GM23248 (cell line): Measurements from ENCODE around the gene ZFX. TPM values are rescaled to one million over a fixed set of nuclear protein-coding genes. Genes with fewer than 3 reads are reported as not detected.

Experiments used
- DNase-seq: peaks from one replicate; pipeline ENCODE4 v3.0.0-alpha.2; 2015
- H2AFZ ChIP-seq: fragments of 200-600 bp; sonication (generic); 2 replicates; pipeline ENCODE4 v1.6.1; 2016; ENCODE audit warnings: antibody characterized with exemption
- H3F3A ChIP-seq: fragments of 200-600 bp; sonication (generic); 2 replicates; pipeline ENCODE4 v1.6.1; 2016; ENCODE audit warnings: mild to moderate bottlenecking, antibody characterized with exemption, mixed run types; ENCODE audit not compliant: insufficient read depth
- H3K27ac ChIP-seq: fragments of 200-600 bp; sonication (generic); 2 replicates; pipeline ENCODE4 v1.5.1; 2016; ENCODE audit warnings: mild to moderate bottlenecking
- H3K27me3 ChIP-seq: fragments of 200-600 bp; sonication (generic); replicated peaks from 2 replicates; pipeline ENCODE4 v1.6.1; 2016; ENCODE audit warnings: mild to moderate bottlenecking; ENCODE audit not compliant: insufficient read depth
- H3K36me3 ChIP-seq: fragments of 200-600 bp; sonication (generic); 2 replicates; pipeline ENCODE4 v1.6.1; 2016; ENCODE audit warnings: low read depth, mild to moderate bottlenecking
- H3K4me1 ChIP-seq: fragments of 200-600 bp; sonication (generic); 2 replicates; pipeline ENCODE4 v1.6.1; 2016; ENCODE audit warnings: mild to moderate bottlenecking; ENCODE audit not compliant: insufficient read depth
- H3K4me2 ChIP-seq: fragments of 200-600 bp; sonication (generic); one replicate; pipeline ENCODE4 v1.6.1; 2016; ENCODE audit warnings: mild to moderate bottlenecking; ENCODE audit not compliant: unreplicated experiment
- H3K4me3 ChIP-seq: fragments of 200-600 bp; sonication (generic); 2 replicates; pipeline ENCODE4 v1.5.1; 2016; ENCODE audit warnings: mild to moderate bottlenecking
- H3K79me2 ChIP-seq: fragments of 200-600 bp; sonication (generic); 2 replicates; pipeline ENCODE4 v1.6.1; 2016; ENCODE audit warnings: mild to moderate bottlenecking; ENCODE audit not compliant: insufficient read depth
- H3K9ac ChIP-seq: fragments of 200-600 bp; sonication (generic); 2 replicates; pipeline ENCODE4 v1.6.1; 2016; ENCODE audit warnings: mild to moderate bottlenecking
- H3K9me2 ChIP-seq: fragments of 200-600 bp; sonication (generic); 2 replicates; pipeline ENCODE4 v1.6.1; 2016; ENCODE audit warnings: mixed run types, mild to moderate bottlenecking, moderate library complexity; ENCODE audit not compliant: insufficient read depth
- H3K9me3 ChIP-seq: fragments of 200-600 bp; sonication (generic); one replicate; pipeline ENCODE4 v1.6.1; 2017; ENCODE audit warnings: low read depth
- H4K20me1 ChIP-seq: fragments of 200-600 bp; sonication (generic); 2 replicates; pipeline ENCODE4 v1.6.0; 2016; ENCODE audit not compliant: insufficient read depth
- EZH2 ChIP-seq: fragments of 200-600 bp; sonication (generic); IDR thresholded peaks from 2 replicates; pipeline ENCODE4 v1.6.1; 2018; ENCODE audit warnings: antibody characterized with exemption, mild to moderate bottlenecking; ENCODE audit not compliant: insufficient read depth, poor library complexity, severe bottlenecking
- EZH2phosphoT487 ChIP-seq: fragments of 200-600 bp; sonication (generic); IDR thresholded peaks from 2 replicates; pipeline ENCODE4 v1.6.1; 2018; ENCODE audit warnings: antibody characterized with exemption, moderate library complexity, mild to moderate bottlenecking, low read depth; ENCODE audit not compliant: insufficient read depth
- WGBS, 2 experiments: methylation state at CpG; one replicate each; pipeline ENCODE4 v1.1.6; 2015 to 2017; ENCODE audit warnings: low lambda C conversion rate in 2 of 2, low coverage in 1 of 2; ENCODE audit errors: missing lambda C conversion rate in 2 of 2; 5-methylcytosine and 5-hydroxymethylcytosine counted together
- in situ Hi-C: fragments of 300-500 bp; cut with MboI; formaldehyde crosslinking; loops from 2 replicates; pipeline ENCODE4 v1.15.0; 2020
- polyA plus RNA-seq: library from polyadenylated mRNA; unstranded; fragments of >200 nt; fragmentation: Nextera tagmentation; extraction: Ambion mirVana; gene quantifications from 2 replicates; pipeline ENCODE4 v1.2.1, GENCODE V29; 2016
- total RNA-seq: library from RNA; depleted of rRNA; stranded (reverse); fragments of >200 nt; shearing (Covaris generic); gene quantifications from 2 replicates; pipeline ENCODE4 v1.2.3, GENCODE V29; 2014

ZFX gene
- total and polyA plus RNA-seq, 2 experiments from 2014 or later: 19.6 to 24.1 TPM

DNA sequence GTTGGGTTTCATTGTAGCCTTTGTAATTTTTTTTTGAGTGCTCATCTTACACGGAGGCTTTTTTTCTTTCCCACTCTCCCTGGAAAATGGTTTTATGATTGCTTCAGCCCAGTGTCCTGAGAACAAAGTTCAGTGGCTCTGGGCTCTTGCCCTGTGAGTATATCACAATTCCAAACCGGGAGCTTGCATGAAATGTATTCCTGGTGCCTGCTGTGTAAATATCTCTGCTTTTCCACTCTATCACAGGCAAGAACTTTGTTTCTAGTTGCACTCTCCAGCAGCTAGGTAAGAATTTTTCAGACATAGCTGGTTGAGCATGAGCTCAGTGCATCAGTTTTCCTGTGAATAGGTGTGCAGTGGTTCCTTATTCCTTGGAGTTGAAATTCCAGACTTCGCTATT, 103.5 kb downstream of the ZFX start:
- Histone ChIP-seq H3K4me1 (no peaks in the 10 kb centered on the region), H3K9me3 (no peaks in the 10 kb centered on the region), H3K9me2 (no peaks in the 10 kb centered on the region), H3F3A (no peaks in the 10 kb centered on the region), H3K27ac (no peak overlapping the region), H3K9ac (no peak overlapping the region), H3K27me3 (no peaks in the 10 kb centered on the region), H2AFZ (no peak overlapping the region), H4K20me1 (no peaks in the 10 kb centered on the region), H3K79me2 (no peaks in the 10 kb centered on the region), H3K4me2 (no peak overlapping the region), H3K4me3 (no peak overlapping the region), H3K36me3 (no peaks in the 10 kb centered on the region)
- 67 to 100% methylated on average over 2 to 3 of the region's 3 CpGs for WGBS, 2 experiments
- TF ChIP-seq EZH2 (no peak), EZH2phosphoT487 (no peak)
- no peak for DNase-seq
- in situ Hi-C loops: no loop called here

GRCh38 chrX:24253469-24253868, 103.9 kb downstream of the ZFX start:
- H3F3A ChIP-seq: no peaks in the 10 kb centered on the region
- H4K20me1 ChIP-seq: no peaks in the 10 kb centered on the region
- TF ChIP-seq EZH2: no peak
- TF ChIP-seq EZH2phosphoT487: no peak
- H3K4me3 ChIP-seq: no peak overlapping the region
- no peaks in the 10 kb centered on the region for H3K27me3 ChIP-seq
- H3K9ac ChIP-seq: no peak overlapping the region
- no peaks in the 10 kb centered on the region for H3K36me3 ChIP-seq
- H3K4me2 ChIP-seq: no peak overlapping the region
- WGBS, 2 experiments: 44 to 58% methylated on average over 1 of the region's 1 CpG
- H3K4me1 ChIP-seq: no peaks in the 10 kb centered on the region
- no peaks in the 10 kb centered on the region for H3K9me2 ChIP-seq
- H3K79me2 ChIP-seq: no peaks in the 10 kb centered on the region
- H3K9me3 ChIP-seq: no peaks in the 10 kb centered on the region
- in situ Hi-C loops: no loop called here
- H3K27ac ChIP-seq: no peak overlapping the region
- no peak for DNase-seq
- no peak overlapping the region for H2AFZ ChIP-seq

DNA sequence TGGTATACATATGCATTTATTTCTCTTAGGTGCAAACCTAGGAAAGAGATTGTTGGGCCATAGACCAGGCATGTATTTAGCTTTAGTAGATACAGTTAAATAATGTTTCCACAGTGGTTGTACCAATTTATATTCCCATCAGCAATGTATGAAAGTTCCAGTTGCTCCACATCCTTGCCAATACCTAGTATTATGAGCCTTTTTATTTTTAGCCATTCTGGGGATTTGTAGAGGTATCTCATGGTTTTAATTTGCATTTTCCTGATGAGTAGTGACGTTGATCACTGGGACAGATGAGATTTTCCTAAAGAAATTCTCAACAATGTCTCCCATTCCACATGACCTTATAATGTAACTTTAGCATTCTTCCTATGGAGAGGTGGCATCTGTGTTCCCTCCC, 107.5 kb downstream of the ZFX start:
- Histone ChIP-seq H3K9ac (no peak overlapping the region), H3K4me2 (no peak overlapping the region), H4K20me1 (no peaks in the 10 kb centered on the region), H3K4me3 (no peak overlapping the region), H3K27me3 (no peaks in the 10 kb centered on the region), H3K27ac (no peak overlapping the region), H3K36me3 (no peaks in the 10 kb centered on the region), H3K4me1 (no peaks in the 10 kb centered on the region), H3K79me2 (no peaks in the 10 kb centered on the region), H2AFZ (no peak overlapping the region), H3K9me3 (no peaks in the 10 kb centered on the region), H3K9me2 (no peaks in the 10 kb centered on the region), H3F3A (no peaks in the 10 kb centered on the region)
- WGBS, 2 experiments: 62 to 75% methylated on average over 1 of the region's 1 CpG
- no peak for DNase-seq
- TF ChIP-seq EZH2 (no peak), EZH2phosphoT487 (no peak)
- in situ Hi-C loops: no loop called here

GRCh38 chrX:24259544-24260240, 110.2 kb downstream of the ZFX start:
- H3K4me3 ChIP-seq: no peak overlapping the region
- no peaks in the 10 kb centered on the region for H3K9me2 ChIP-seq
- 52 to 67% methylated on average over 6 to 9 of the region's 9 CpGs for WGBS, 2 experiments
- no peaks in the 10 kb centered on the region for H3F3A ChIP-seq
- H4K20me1 ChIP-seq: no peaks in the 10 kb centered on the region
- no peak overlapping the region for H3K27ac ChIP-seq
- DNase-seq: peak; percentile 79
- no peak for TF ChIP-seq EZH2phosphoT487
- TF ChIP-seq EZH2: no peak
- no peaks in the 10 kb centered on the region for H3K36me3 ChIP-seq
- H3K79me2 ChIP-seq: no peaks in the 10 kb centered on the region
- in situ Hi-C loops: no loop called here
- H3K27me3 ChIP-seq: no peaks in the 10 kb centered on the region
- no peak overlapping the region for H2AFZ ChIP-seq
- H3K4me1 ChIP-seq: no peaks in the 10 kb centered on the region
- H3K9me3 ChIP-seq: no peaks in the 10 kb centered on the region
- no peak overlapping the region for H3K9ac ChIP-seq
- H3K4me2 ChIP-seq: no peak overlapping the region
